Progenitor cell of endocrine pancreas (in vitro differentiated cells): ENCODE results near the gene GLDC. TPM values are rescaled to one million over a fixed set of nuclear protein-coding genes. Genes with fewer than 3 reads are reported as not detected.
A peak's percentile ranks its signal among the peaks of the same experiment; 100 is the strongest.

Source experiments
- DNase-seq: peaks from one replicate; pipeline ENCODE4 v3.0.0; 2021; ENCODE audit warnings: low spot score; ENCODE audit not compliant: unreplicated experiment
- H3K27ac Mint-ChIP-seq: 2 replicates; pipeline ENCODE4 v1.8.0; 2021; ENCODE audit warnings: mild to moderate bottlenecking, moderate library complexity, mixed read lengths
- H3K27me3 Mint-ChIP-seq: 2 replicates; pipeline ENCODE4 v1.8.0; 2021; ENCODE audit warnings: mixed read lengths
- H3K36me3 Mint-ChIP-seq: 2 replicates; pipeline ENCODE4 v1.8.0; 2022; ENCODE audit warnings: mixed read lengths; ENCODE audit not compliant: insufficient read depth
- H3K4me1 Mint-ChIP-seq: 2 replicates; pipeline ENCODE4 v1.8.0; 2021; ENCODE audit warnings: low read depth, mixed read lengths
- H3K4me3 Mint-ChIP-seq: 2 replicates; pipeline ENCODE4 v1.8.0; 2021; ENCODE audit warnings: low read depth, mild to moderate bottlenecking, moderate library complexity, mixed read lengths
- H3K9me3 Mint-ChIP-seq: 2 replicates; pipeline ENCODE4 v1.8.0; 2021; ENCODE audit warnings: low read depth, mixed read lengths
- CTCF ChIP-seq: fragments of 200-600 bp; sonication (generic); IDR thresholded peaks from one replicate; pipeline ENCODE4 v1.5.0; 2021; ENCODE audit warnings: antibody characterized with exemption, mild to moderate bottlenecking; ENCODE audit not compliant: unreplicated experiment
- total RNA-seq: library from RNA; stranded (reverse); gene quantifications from 2 replicates; pipeline ENCODE4 v1.2.1, GENCODE V29; 2021

The GLDC gene
- total RNA-seq, 1 donor from 2014 or later: 11.3 TPM

- TF ChIP-seq CTCF: no peak
- Mint-ChIP-seq H3K9me3 (no peaks in the 10 kb centered on the region), H3K4me1 (peaks cover 12% of the 10 kb centered on the region), H3K36me3 (no peaks in the 10 kb centered on the region), H3K4me3 (no peak overlapping the region), H3K27ac (peak overlapping the region; percentile 89), H3K27me3 (no peaks in the 10 kb centered on the region)
- DNase-seq: no peak
Observed at GRCh38 chr9:6664204-6664680, 18.7 kb upstream of the GLDC start.

DNA sequence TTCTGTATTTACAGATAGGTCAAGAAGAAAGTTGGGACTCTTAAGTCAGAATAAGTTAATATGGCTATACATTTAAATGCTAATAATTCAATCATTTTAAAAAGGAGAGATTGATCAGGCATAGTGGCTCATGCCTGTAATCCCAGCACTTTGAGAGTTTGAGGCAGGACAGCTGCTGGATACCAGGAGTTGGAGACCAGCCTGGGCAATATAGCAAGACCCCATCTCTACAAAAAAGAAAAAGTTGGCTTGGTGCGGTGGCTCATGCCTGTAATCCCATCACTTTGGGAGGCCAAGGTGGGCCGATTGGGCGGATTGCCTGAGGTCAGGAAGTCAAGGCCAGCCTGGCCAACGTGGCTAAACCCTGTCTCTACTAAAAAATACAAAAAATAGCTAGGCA, 15.0 kb upstream of the GLDC start:
- Mint-ChIP-seq H3K4me3 (no peak overlapping the region), H3K9me3 (no peaks in the 10 kb centered on the region), H3K27ac (no peak overlapping the region), H3K27me3 (no peaks in the 10 kb centered on the region), H3K36me3 (no peaks in the 10 kb centered on the region), H3K4me1 (peaks cover 11% of the 10 kb centered on the region)
- no peak for DNase-seq
- no peak for TF ChIP-seq CTCF

DNA sequence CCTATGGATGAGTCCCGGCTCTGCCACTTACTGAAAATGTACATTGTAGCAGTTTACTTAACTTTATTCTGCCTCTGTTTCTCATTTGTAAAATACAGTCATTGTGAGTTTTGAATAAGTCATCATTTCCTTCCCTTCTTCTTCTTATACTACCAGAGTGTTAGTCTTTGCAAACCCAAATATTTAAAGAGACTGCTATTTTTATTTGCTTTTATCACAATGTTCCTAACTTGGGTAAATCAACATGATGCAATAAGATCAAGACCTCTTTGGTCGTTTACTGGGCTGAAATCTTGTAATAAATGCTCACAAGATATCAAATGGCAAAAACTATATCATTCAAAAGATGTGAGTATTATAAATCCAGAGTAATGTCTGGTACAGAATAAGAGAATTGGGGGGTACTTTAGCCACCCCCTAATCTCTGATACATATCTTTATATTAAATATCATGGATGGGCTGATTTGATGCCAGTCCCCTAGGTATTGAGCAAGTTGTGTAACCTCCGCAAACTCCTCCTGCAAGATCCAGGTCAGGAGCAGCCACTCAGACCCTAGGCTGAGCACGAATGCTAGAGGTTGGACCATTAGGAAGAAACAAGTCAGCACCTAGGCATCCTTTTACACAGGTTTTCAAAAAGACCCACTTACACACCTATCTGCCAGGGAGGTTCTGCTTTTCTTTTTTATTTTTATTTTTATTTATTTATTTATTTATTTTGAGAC, 13.3 kb upstream of the GLDC start:
- no peaks in the 10 kb centered on the region for H3K36me3 Mint-ChIP-seq

GRCh38 chr9:6656614-6657300, 11.2 kb upstream of the GLDC start:
- H3K36me3 Mint-ChIP-seq: no peaks in the 10 kb centered on the region
- H3K27ac Mint-ChIP-seq: no peak overlapping the region
- H3K9me3 Mint-ChIP-seq: no peaks in the 10 kb centered on the region
- H3K27me3 Mint-ChIP-seq: no peaks in the 10 kb centered on the region
- H3K4me1 Mint-ChIP-seq: no peaks in the 10 kb centered on the region
- no peak overlapping the region for H3K4me3 Mint-ChIP-seq
- TF ChIP-seq CTCF: no peak
- no peak for DNase-seq

More for the DNA sequence above, 13.3 kb upstream of the GLDC start:
- Mint-ChIP-seq H3K9me3 (no peaks in the 10 kb centered on the region), H3K4me3 (no peak overlapping the region), H3K27ac (no peak overlapping the region), H3K4me1 (peaks cover 4% of the 10 kb centered on the region), H3K27me3 (no peaks in the 10 kb centered on the region)
- TF ChIP-seq CTCF: no peak
- DNase-seq: no peak

- Mint-ChIP-seq H3K9me3 (no peaks in the 10 kb centered on the region), H3K4me3 (no peak overlapping the region), H3K27me3 (no peaks in the 10 kb centered on the region), H3K36me3 (no peaks in the 10 kb centered on the region), H3K4me1 (no peaks in the 10 kb centered on the region), H3K27ac (no peak overlapping the region)
- no peak for TF ChIP-seq CTCF
- no peak for DNase-seq
Observed at GRCh38 chr9:6655036-6655435, 9.5 kb upstream of the GLDC start.
